RWPE1 (cell line): ENCODE measurements around the gene PKHD1.

Source experiments
- CTCF ChIA-PET: fragments of 350-600 bp; sonication (Branson Sonifier 250); formaldehyde crosslinking; extraction: SDS; loops from one replicate; lab custom pipeline; 2021; lab: Yijun Ruan, JAX
- POLR2A ChIA-PET: fragments of 400-600 bp; formaldehyde crosslinking; extraction: SDS; loops from one replicate; lab custom pipeline; 2020; ENCODE audit warnings: antibody characterized with exemption; ENCODE audit not compliant: low non-redundant PET; lab: Yijun Ruan, JAX
- DNase-seq: peaks from one replicate; pipeline ENCODE4 v3.0.0; 2012; ENCODE audit warnings: low spot score
- H3K27ac ChIP-seq: fragments of 450-650 bp; 2 replicates; pipeline ENCODE4 v1.5.1; 2017
- CTCF ChIP-seq: fragments of 450-650 bp; conservative IDR thresholded peaks from 2 replicates; pipeline ENCODE4 v1.5.1; 2017; ENCODE audit warnings: low read depth, mild to moderate bottlenecking

The PKHD1 gene

GRCh38 chr6:52124126-52125121 lies 37.0 kb upstream of the PKHD1 start:
- no peak overlapping the region for H3K27ac ChIP-seq
- TF ChIP-seq CTCF: no peak
- DNase-seq: no peak
- CTCF ChIA-PET: no interaction called here
- POLR2A ChIA-PET: no interaction called here

GRCh38 chr6:52123251-52123650 lies 35.8 kb upstream of the PKHD1 start:
- CTCF ChIA-PET: interaction anchor here (0.6 kb wide), 1 partner anchor 43 kb away, joined by 4 read pairs; no protein-coding TSS in a partner anchor
- POLR2A ChIA-PET: no interaction called here
- no peak overlapping the region for H3K27ac ChIP-seq
- no peak for DNase-seq
- no peak for TF ChIP-seq CTCF

- no peak for DNase-seq
- no peak overlapping the region for H3K27ac ChIP-seq
- CTCF ChIA-PET: no interaction called here
- POLR2A ChIA-PET: no interaction called here
- TF ChIP-seq CTCF: no peak
These were observed 29.9 kb upstream of the PKHD1 start for GRCh38 chr6:52117352-52117751.

- DNase-seq: no peak
- H3K27ac ChIP-seq: no peak overlapping the region
- ChIA-PET POLR2A (no interaction called here), CTCF (no interaction called here)
- TF ChIP-seq CTCF: no peak
These were observed 29.2 kb upstream of the PKHD1 start for GRCh38 chr6:52116605-52116948.

- POLR2A ChIA-PET: no interaction called here
- no peak for DNase-seq
- H3K27ac ChIP-seq: no peak overlapping the region
- CTCF ChIA-PET: no interaction called here
- TF ChIP-seq CTCF: no peak
These were observed 28.6 kb upstream of the PKHD1 start for GRCh38 chr6:52115891-52116604.

GRCh38 chr6:52115145-52115741 lies 27.8 kb upstream of the PKHD1 start:
- no peak for DNase-seq
- no peak overlapping the region for H3K27ac ChIP-seq
- ChIA-PET CTCF (no interaction called here), POLR2A (no interaction called here)
- no peak for TF ChIP-seq CTCF
